Esophagus (tissue), 2 donors: ENCODE measurements around the gene NUDT3. TPM values are rescaled to one million over a fixed set of nuclear protein-coding genes. Genes with fewer than 3 reads are reported as not detected.
A peak's percentile ranks its signal among the peaks of the same experiment; 100 is the strongest.

ENCODE experiments used
- H3K27ac ChIP-seq, 2 donors: one replicate each; pipeline ENCODE4 v1.5.1; 2013; ENCODE audit warnings: low read depth in 2 of 2, mild to moderate bottlenecking in 2 of 2, inconsistent platforms in 1 of 2, low read length in 1 of 2, moderate library complexity in 1 of 2
- H3K27me3 ChIP-seq, 2 donors: one replicate each; pipeline ENCODE4 v1.6.1; 2013; ENCODE audit warnings: low read length in 2 of 2, control low read depth in 1 of 2, mild to moderate bottlenecking in 1 of 2; ENCODE audit not compliant: insufficient read depth in 2 of 2, control insufficient read depth in 1 of 2
- H3K36me3 ChIP-seq, 2 donors: one replicate each; pipeline ENCODE4 v1.6.1; 2013; ENCODE audit warnings: low read length in 1 of 2; ENCODE audit not compliant: control insufficient read depth in 2 of 2, insufficient read depth in 2 of 2
- H3K4me1 ChIP-seq, 2 donors: one replicate each; pipeline ENCODE4 v1.6.1; 2013; ENCODE audit warnings: low read length in 1 of 2; ENCODE audit not compliant: control insufficient read depth in 2 of 2, insufficient read depth in 2 of 2
- H3K4me3 ChIP-seq, 2 donors: one replicate each; pipeline ENCODE4 v1.5.1; 2013; ENCODE audit warnings: low read length in 2 of 2, mild to moderate bottlenecking in 2 of 2, low read depth in 1 of 2, moderate library complexity in 1 of 2
- H3K9me3 ChIP-seq, 2 donors: one replicate each; pipeline ENCODE4 v1.6.1; 2013; ENCODE audit warnings: mild to moderate bottlenecking in 2 of 2, low read depth in 1 of 2, low read length in 1 of 2, moderate library complexity in 1 of 2; ENCODE audit not compliant: control insufficient read depth in 2 of 2, insufficient read depth in 1 of 2
- WGBS, 2 donors: extraction: QIAGEN DNeasy Blood & Tissue Kit; methylation state at CpG; one replicate each; pipeline ENCODE4 v1.1.7; 2013; 5-methylcytosine and 5-hydroxymethylcytosine counted together
- polyA plus RNA-seq, 2 donors: library from polyadenylated mRNA; stranded (reverse); fragments of 200-250 nt; gene quantifications; one replicate each; pipeline ENCODE4 v1.2.3, GENCODE V29; 2013
- donor health status: healthy with polysubstance abuse.
- donor health status: Bipolar disorder and iron deficiency.

Gene NUDT3
- polyA plus RNA-seq, 2 donors: 7.9 to 8.5 TPM

GRCh38 chr6:34234667-34235306, 157.7 kb downstream of the NUDT3 start:
- 78 to 81% methylated on average over 44 to 53 of the region's 53 CpGs for WGBS, 2 donors
- Histone ChIP-seq H3K4me1 (peaks cover 2 to 8% of the 10 kb centered on the region in 2 donors), H3K36me3 (no peaks in the 10 kb centered on the region), H3K27ac (peak overlapping the region; percentile 96 to 98), H3K9me3 (no peaks in the 10 kb centered on the region), H3K4me3 (no peak overlapping the region), H3K27me3 (no peaks in the 10 kb centered on the region)

- Histone ChIP-seq H3K27me3 (no peaks in the 10 kb centered on the region), H3K4me3 (no peak overlapping the region), H3K9me3 (no peaks in the 10 kb centered on the region), H3K36me3 (no peaks in the 10 kb centered on the region), H3K4me1 (peaks cover 2 to 12% of the 10 kb centered on the region in 2 donors), H3K27ac (peak overlapping the region in 1 of 2 donors; percentile 43)
- WGBS, 2 donors: 85 to 93% methylated on average over 7 of the region's 7 CpGs
Measured at GRCh38 chr6:34233867-34234266, 158.6 kb downstream of the NUDT3 start.

DNA sequence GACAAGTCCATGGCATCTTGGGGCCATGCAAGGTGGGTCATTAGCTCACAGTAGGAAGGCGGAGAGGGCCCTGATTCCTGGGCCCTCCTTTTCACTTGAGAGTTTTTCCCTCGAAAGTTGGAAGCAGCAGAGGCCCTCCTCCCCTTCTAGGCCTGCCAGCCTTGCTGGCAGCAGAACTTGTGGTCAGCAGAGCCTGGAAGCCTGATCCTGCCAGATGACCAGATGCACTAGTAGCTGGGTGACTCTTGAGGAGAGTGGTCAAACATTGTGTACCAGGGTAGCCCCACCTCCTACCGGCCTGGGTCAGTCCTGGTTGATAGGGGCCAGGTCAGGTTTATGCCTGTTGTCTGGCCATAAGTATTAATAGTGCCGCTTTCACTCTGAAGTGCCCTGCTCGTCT, 159.6 kb downstream of the NUDT3 start:
- peaks cover under 1 to 12% of the 10 kb centered on the region in 2 donors for H3K4me1 ChIP-seq
- no peaks in the 10 kb centered on the region for H3K27me3 ChIP-seq
- peak overlapping the region in 1 of 2 donors; percentile 38 for H3K27ac ChIP-seq
- H3K4me3 ChIP-seq: no peak overlapping the region
- 83 to 88% methylated on average over 5 of the region's 5 CpGs for WGBS, 2 donors
- H3K36me3 ChIP-seq: no peaks in the 10 kb centered on the region
- H3K9me3 ChIP-seq: no peaks in the 10 kb centered on the region

- H3K4me1 ChIP-seq: peaks cover 0 to 19% of the 10 kb centered on the region in 2 donors
- no peak overlapping the region for H3K27ac ChIP-seq
- 92 to 96% methylated on average over 17 of the region's 17 CpGs for WGBS, 2 donors
Measured at GRCh38 chr6:34231566-34232336, 160.7 kb downstream of the NUDT3 start.

DNA sequence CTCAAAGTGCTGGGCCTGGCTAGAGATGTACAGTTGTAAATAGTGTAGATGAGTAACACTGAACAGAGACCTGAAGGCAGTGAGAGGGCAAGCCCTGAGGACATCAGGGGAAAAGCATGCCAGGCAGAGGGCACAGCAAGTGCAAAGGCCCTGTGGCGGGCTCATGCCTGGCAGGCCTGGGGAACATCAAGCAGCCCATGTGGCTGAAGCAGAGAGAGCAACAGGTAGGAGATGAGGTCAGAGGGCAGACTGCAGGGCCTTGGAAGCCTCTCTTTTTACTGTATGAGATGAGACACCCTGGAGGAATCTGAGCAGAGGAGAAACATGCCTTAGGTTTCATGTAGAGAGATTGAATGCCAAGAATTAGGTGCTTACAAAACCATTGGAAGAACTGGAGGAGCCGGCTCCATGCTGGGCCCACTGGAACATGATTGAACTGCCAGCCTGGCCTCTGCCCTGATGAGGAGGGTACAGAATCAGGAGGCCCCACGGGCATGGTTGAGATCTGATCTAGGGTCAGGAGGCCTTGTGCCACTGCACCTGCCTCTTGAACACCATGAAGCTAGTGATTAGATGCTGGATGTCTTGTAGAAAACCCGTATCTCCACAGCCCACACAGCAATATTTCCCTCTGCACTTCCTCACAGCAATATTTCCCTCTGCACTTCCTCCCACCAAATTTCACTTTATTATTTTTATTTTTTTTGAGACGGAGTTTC, 161.7 kb downstream of the NUDT3 start:
- Histone ChIP-seq H3K9me3 (no peaks in the 10 kb centered on the region), H3K4me1 (peaks cover 0 to 24% of the 10 kb centered on the region in 2 donors), H3K4me3 (no peak overlapping the region), H3K36me3 (no peaks in the 10 kb centered on the region), H3K27ac (peak overlapping the region; percentile 58 to 92), H3K27me3 (no peaks in the 10 kb centered on the region)
- WGBS, 2 donors: 76 to 80% methylated on average over 5 of the region's 5 CpGs

More at GRCh38 chr6:34231566-34232336, 160.7 kb downstream of the NUDT3 start:
- Histone ChIP-seq H3K36me3 (no peaks in the 10 kb centered on the region), H3K27me3 (no peaks in the 10 kb centered on the region), H3K4me3 (no peak overlapping the region), H3K9me3 (no peaks in the 10 kb centered on the region)

DNA sequence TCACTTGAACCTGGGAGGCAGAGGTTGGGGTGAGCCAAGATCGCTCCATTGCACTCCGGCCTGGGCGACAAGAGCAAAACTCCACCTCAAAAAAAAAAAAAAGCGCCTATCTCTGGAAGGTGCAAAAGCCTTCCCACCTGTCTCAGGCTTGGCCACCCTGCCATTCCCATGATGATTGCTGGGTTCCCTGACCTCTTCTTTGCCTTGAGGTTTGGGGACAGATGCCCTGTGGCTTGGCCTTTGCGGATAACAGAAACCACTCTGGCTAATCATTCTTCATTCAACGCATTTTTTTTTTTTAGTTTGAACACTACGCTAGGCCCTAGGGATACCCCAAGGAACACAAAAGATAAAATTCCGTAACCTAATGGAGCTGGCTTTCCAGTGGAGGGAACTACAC, 162.6 kb downstream of the NUDT3 start:
- H3K4me3 ChIP-seq: no peak overlapping the region
- peaks cover 0 to 24% of the 10 kb centered on the region in 2 donors for H3K4me1 ChIP-seq
- no peaks in the 10 kb centered on the region for H3K27me3 ChIP-seq
- 87 to 98% methylated on average over 8 of the region's 8 CpGs for WGBS, 2 donors
- no peaks in the 10 kb centered on the region for H3K9me3 ChIP-seq
- H3K27ac ChIP-seq: peak overlapping the region; percentile 78 to 87
- H3K36me3 ChIP-seq: no peaks in the 10 kb centered on the region

Other genes with a start within 250 kb of the NUDT3 start
- gene GRM4, start 246.6 kb downstream of the NUDT3 start, polyA plus RNA-seq: under 1 TPM in 1 of 2 donors, not detected in 1; 0.01 TPM
- gene HMGA1, start 155.8 kb downstream of the NUDT3 start, polyA plus RNA-seq: 100 to 1,000 TPM; 202 to 211 TPM
- 10 to 100 TPM; 31.7 to 36.6 TPM for gene SMIM29, start 143.7 kb downstream of the NUDT3 start, polyA plus RNA-seq
- 1,000 to 10,000 TPM; 1,884 to 2,829 TPM for gene RPS10, start 33.4 kb upstream of the NUDT3 start, polyA plus RNA-seq
- under 1 TPM; 0.01 to 0.04 TPM for gene PACSIN1, start 73.4 kb upstream of the NUDT3 start, polyA plus RNA-seq
- under 1 TPM; 0.08 TPM for gene SPDEF, start 163.7 kb upstream of the NUDT3 start, polyA plus RNA-seq